ENCODE results near the gene ITGA6. TPM values are rescaled to one million over a fixed set of nuclear protein-coding genes. Genes with fewer than 3 reads are reported as not detected.

ITGA6 gene
- total RNA-seq, 1 donor from 2014 or later, result 35.3 TPM

GRCh38 chr2:172431463-172431862 lies 4.1 kb downstream of the ITGA6 start:
- peaks cover 2% of the 10 kb centered on the region for H3K27me3 ChIP-seq (ENCODE audit: insufficient read depth, low read length)
- H2AFZ ChIP-seq (ENCODE audit: low read depth, low read length), result no peak overlapping the region
- no peaks in the 10 kb centered on the region for H3K9me3 ChIP-seq (ENCODE audit: insufficient read depth, low read depth, low read length)
- TF ChIP-seq EZH2 (IDR thresholded peaks at IDR 0.05; ENCODE audit: insufficient read depth, low read length) (no peak), CTCF (IDR thresholded peaks at IDR 0.05; ENCODE audit: insufficient read depth, low read depth, low read length) (no peak)
- H3K4me3 ChIP-seq (ENCODE audit: insufficient read depth, low read depth, low read length), result no peak overlapping the region
- Mint-ChIP-seq H3K4me1 (ENCODE audit: low read depth, unreplicated experiment) (peaks cover 26% of the 10 kb centered on the region), H3K36me3 (ENCODE audit: low read depth, unreplicated experiment) (no peaks in the 10 kb centered on the region), H3K9me3 (ENCODE audit: unreplicated experiment) (no peaks in the 10 kb centered on the region), H3K27me3 (ENCODE audit: low read depth, unreplicated experiment) (peaks cover 3% of the 10 kb centered on the region), H3K27ac (ENCODE audit: unreplicated experiment) (no peak overlapping the region), H3K4me3 (ENCODE audit: unreplicated experiment) (no peak overlapping the region)
- no peak overlapping the region for H3K4me2 ChIP-seq (ENCODE audit: low read length)
- no peak overlapping the region for H3K9ac ChIP-seq (ENCODE audit: low read length)
- H3K36me3 ChIP-seq (ENCODE audit: insufficient read depth, low read length), result no peaks in the 10 kb centered on the region
- H3K27ac ChIP-seq (ENCODE audit: low read depth, low read length), result no peak overlapping the region
- DNase-seq (ENCODE audit: low read depth) (no peak), FAIRE-seq (no peak)
- peaks cover 21% of the 10 kb centered on the region for H3K4me1 ChIP-seq (ENCODE audit: insufficient read depth, low read length)
- H3K79me2 ChIP-seq (ENCODE audit: insufficient read depth, low read length), result peaks cover 28% of the 10 kb centered on the region
- H4K20me1 ChIP-seq (ENCODE audit: insufficient read depth, low read length), result no peaks in the 10 kb centered on the region

DNA sequence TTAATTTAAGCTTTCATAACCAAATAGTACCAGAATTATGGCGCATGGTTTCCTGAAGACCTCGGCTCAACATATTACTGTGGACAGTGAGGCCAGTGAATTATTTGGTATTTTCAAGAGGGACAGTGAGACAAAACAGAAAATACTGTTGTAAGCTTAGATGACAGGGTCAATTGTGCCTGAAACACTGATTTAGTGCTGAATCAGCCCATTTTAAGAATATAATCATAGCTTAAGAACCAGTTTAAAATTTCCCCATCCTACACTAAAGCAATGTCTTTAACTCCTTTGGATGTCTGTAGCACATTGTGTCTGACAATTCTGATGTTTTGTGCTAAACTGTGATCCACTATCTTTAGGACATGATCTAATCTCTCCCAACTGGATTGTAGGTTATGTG lies 4.6 kb downstream of the ITGA6 start:
- H3K9me3 ChIP-seq (ENCODE audit: insufficient read depth, low read depth, low read length), result no peaks in the 10 kb centered on the region
- TF ChIP-seq CTCF (IDR thresholded peaks at IDR 0.05; ENCODE audit: insufficient read depth, low read depth, low read length), result no peak
- no peak for TF ChIP-seq EZH2 (IDR thresholded peaks at IDR 0.05; ENCODE audit: insufficient read depth, low read length)
- H3K4me3 ChIP-seq (ENCODE audit: insufficient read depth, low read depth, low read length), result no peak overlapping the region
- no peak overlapping the region for H3K27ac Mint-ChIP-seq (ENCODE audit: unreplicated experiment)
- no peak overlapping the region for H3K4me3 Mint-ChIP-seq (ENCODE audit: unreplicated experiment)
- no peaks in the 10 kb centered on the region for H3K9me3 Mint-ChIP-seq (ENCODE audit: unreplicated experiment)
- FAIRE-seq (no peak), DNase-seq (ENCODE audit: low read depth) (no peak)
- H3K4me1 Mint-ChIP-seq (ENCODE audit: low read depth, unreplicated experiment), result peaks cover 26% of the 10 kb centered on the region
- no peak overlapping the region for H3K27ac ChIP-seq (ENCODE audit: low read depth, low read length)
- H2AFZ ChIP-seq (ENCODE audit: low read depth, low read length), result no peak overlapping the region
- peaks cover 33% of the 10 kb centered on the region for H3K79me2 ChIP-seq (ENCODE audit: insufficient read depth, low read length)
- no peak overlapping the region for H3K4me2 ChIP-seq (ENCODE audit: low read length)
- no peaks in the 10 kb centered on the region for H3K27me3 Mint-ChIP-seq (ENCODE audit: low read depth, unreplicated experiment)
- H3K36me3 ChIP-seq (ENCODE audit: insufficient read depth, low read length), result no peaks in the 10 kb centered on the region
- peaks cover 19% of the 10 kb centered on the region for H3K4me1 ChIP-seq (ENCODE audit: insufficient read depth, low read length)
- H4K20me1 ChIP-seq (ENCODE audit: insufficient read depth, low read length), result no peaks in the 10 kb centered on the region
- no peak overlapping the region for H3K9ac ChIP-seq (ENCODE audit: low read length)
- no peaks in the 10 kb centered on the region for H3K36me3 Mint-ChIP-seq (ENCODE audit: low read depth, unreplicated experiment)
- no peaks in the 10 kb centered on the region for H3K27me3 ChIP-seq (ENCODE audit: insufficient read depth, low read length)

DNA sequence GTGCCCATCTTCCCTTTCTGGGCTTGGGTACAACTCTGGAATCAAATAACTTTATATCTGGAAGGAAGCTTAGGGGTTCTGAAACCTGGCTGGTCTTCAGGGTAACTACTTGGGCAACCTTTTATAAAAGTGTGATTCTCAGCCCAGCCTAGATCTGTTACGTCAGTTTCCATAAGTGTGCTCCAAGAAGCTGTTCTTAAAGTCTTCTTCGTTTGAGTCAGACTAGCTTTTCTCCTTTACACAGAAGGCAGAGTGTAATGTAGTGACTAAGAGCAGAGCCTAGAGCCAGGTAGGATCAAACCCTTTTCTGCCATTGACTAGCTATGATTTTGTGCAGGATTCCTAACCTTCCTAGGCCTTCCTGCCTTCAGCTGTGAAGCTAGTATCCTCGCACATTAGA lies 5.8 kb downstream of the ITGA6 start:
- H3K9ac ChIP-seq (ENCODE audit: low read length), result no peak overlapping the region
- TF ChIP-seq CTCF (IDR thresholded peaks at IDR 0.05; ENCODE audit: insufficient read depth, low read depth, low read length) (no peak), EZH2 (IDR thresholded peaks at IDR 0.05; ENCODE audit: insufficient read depth, low read length) (no peak)
- H3K9me3 ChIP-seq (ENCODE audit: insufficient read depth, low read depth, low read length), result no peaks in the 10 kb centered on the region
- H3K27me3 ChIP-seq (ENCODE audit: insufficient read depth, low read length), result no peaks in the 10 kb centered on the region
- H3K27ac Mint-ChIP-seq (ENCODE audit: unreplicated experiment), result no peak overlapping the region
- H3K4me2 ChIP-seq (ENCODE audit: low read length), result no peak overlapping the region
- H4K20me1 ChIP-seq (ENCODE audit: insufficient read depth, low read length), result no peaks in the 10 kb centered on the region
- H3K27me3 Mint-ChIP-seq (ENCODE audit: low read depth, unreplicated experiment), result no peaks in the 10 kb centered on the region
- FAIRE-seq (no peak), DNase-seq (ENCODE audit: low read depth) (no peak)
- peaks cover 43% of the 10 kb centered on the region for H3K79me2 ChIP-seq (ENCODE audit: insufficient read depth, low read length)
- no peak overlapping the region for H3K4me3 Mint-ChIP-seq (ENCODE audit: unreplicated experiment)
- no peaks in the 10 kb centered on the region for H3K36me3 ChIP-seq (ENCODE audit: insufficient read depth, low read length)
- no peak overlapping the region for H3K27ac ChIP-seq (ENCODE audit: low read depth, low read length)
- H3K4me1 Mint-ChIP-seq (ENCODE audit: low read depth, unreplicated experiment), result peaks cover 26% of the 10 kb centered on the region
- no peaks in the 10 kb centered on the region for H3K9me3 Mint-ChIP-seq (ENCODE audit: unreplicated experiment)
- no peaks in the 10 kb centered on the region for H3K36me3 Mint-ChIP-seq (ENCODE audit: low read depth, unreplicated experiment)
- no peak overlapping the region for H2AFZ ChIP-seq (ENCODE audit: low read depth, low read length)
- H3K4me3 ChIP-seq (ENCODE audit: insufficient read depth, low read depth, low read length), result no peak overlapping the region
- peaks cover 17% of the 10 kb centered on the region for H3K4me1 ChIP-seq (ENCODE audit: insufficient read depth, low read length)

All from astrocyte (in vitro differentiated cells and primary cell).